ENCODE results near the gene DLG2.

DLG2 gene

DNA sequence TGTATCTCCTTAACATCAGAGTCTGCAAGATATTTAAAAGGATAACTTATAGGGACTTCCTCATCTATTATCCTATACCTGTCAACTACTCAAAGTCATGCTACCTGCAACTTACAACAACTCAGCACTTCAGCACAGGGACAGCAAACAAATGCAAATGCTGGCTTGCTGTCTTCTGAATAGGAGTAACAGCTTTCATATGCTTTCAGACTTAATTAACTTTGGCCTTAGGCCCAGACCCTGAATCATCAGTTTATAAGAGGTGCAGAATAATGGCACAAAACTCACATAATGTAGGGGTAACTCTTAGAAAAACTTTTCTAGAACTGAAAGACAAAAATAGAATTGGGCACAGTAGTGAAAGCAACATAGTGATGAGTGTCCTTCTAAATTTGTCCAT lies 953.4 kb downstream of the DLG2 start:
- no peaks in the 10 kb centered on the region for H3K36me3 ChIP-seq (ENCODE audit: control insufficient read depth, insufficient read depth, low read length)
- no peaks in the 10 kb centered on the region for H3K27me3 ChIP-seq (ENCODE audit: control insufficient read depth, insufficient read depth, low read length)
- H3K9me3 ChIP-seq (ENCODE audit: control insufficient read depth, insufficient read depth, low read length) = no peaks in the 10 kb centered on the region
- no peak overlapping the region for H3K27ac ChIP-seq (ENCODE audit: low read length)
- no peak overlapping the region for H3K4me3 ChIP-seq (ENCODE audit: low read length)
- H3K4me1 ChIP-seq (ENCODE audit: control insufficient read depth, insufficient read depth, low read length) = no peaks in the 10 kb centered on the region; the same call in 1 of the 2 replicates
- DNase-seq (ENCODE audit: low read depth, low spot score) = no peak

DNA sequence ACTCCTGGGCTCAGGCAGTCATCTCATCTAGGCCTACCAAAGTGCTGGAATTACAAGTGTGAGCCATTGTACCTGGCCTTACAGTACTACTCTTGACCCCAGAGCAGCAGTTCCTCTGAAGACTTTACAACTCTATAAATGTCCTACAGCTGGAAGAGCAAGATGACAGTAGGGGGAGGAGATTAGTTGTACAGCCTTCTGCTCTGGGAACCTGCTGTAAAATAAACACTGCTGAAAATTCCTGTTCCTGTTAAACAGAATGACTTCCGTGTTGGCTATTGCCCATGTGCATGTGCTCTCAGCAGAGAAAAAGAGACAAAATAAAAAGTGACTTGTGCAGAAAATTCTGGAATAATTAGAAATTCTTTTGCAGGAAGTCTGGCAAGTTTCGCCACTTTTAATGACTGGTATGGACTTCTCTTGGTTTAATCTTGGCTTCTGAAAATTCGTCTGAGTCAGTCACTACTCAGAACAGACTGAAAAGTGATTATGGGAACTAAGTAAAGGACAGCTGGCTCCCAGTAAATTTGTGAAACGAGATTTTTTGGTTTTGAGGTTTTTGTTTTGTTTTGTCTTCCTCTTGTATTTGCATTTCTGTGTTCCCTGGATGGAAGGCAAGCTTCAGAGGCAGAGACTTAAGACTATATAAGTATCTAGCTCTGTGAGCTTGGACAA lies 955.7 kb downstream of the DLG2 start:
- no peak overlapping the region for H3K27ac ChIP-seq (ENCODE audit: low read length)
- WGBS (ENCODE audit: insufficient coverage, insufficient read length) = no CpG with 5 or more reads among the region's 4 CpGs
- no peaks in the 10 kb centered on the region for H3K9me3 ChIP-seq (ENCODE audit: control insufficient read depth, insufficient read depth, low read length)

DNA sequence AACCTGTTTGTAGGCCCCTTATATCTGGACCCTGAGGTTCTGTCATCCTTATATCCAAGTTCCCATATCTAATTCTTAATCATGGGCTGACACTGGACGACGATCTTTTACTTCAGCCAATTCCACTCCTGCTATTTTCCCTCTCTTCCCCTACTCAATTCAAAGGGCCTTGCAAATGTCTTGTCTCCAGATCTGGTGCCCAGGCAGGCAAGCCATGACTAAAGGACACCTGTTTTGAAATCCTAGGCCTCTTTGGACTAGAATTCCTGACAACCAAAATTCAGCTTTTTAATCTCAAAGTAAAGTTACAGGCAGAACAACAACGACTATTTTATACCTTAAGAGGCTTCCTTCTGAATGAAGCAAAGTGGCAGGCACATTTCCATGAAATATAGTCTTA lies 963.4 kb downstream of the DLG2 start:
- Histone ChIP-seq H3K9me3 (ENCODE audit: control insufficient read depth, insufficient read depth, low read length) (no peaks in the 10 kb centered on the region), H3K36me3 (ENCODE audit: control insufficient read depth, insufficient read depth, low read length) (no peaks in the 10 kb centered on the region), H3K27ac (ENCODE audit: low read length) (no peak overlapping the region), H3K4me1 (ENCODE audit: control insufficient read depth, insufficient read depth, low read length) (no peaks in the 10 kb centered on the region), H3K4me3 (ENCODE audit: low read length) (no peak overlapping the region), H3K27me3 (ENCODE audit: control insufficient read depth, insufficient read depth, low read length) (no peaks in the 10 kb centered on the region)
- WGBS (ENCODE audit: insufficient coverage, insufficient read length) = no CpG with 5 or more reads among the region's 3 CpGs
- no peak for DNase-seq (ENCODE audit: low read depth, low spot score)

More for the DNA sequence above, 955.7 kb downstream of the DLG2 start:
- no peak for DNase-seq (ENCODE audit: low read depth, low spot score)
- Histone ChIP-seq H3K36me3 (ENCODE audit: control insufficient read depth, insufficient read depth, low read length) (no peaks in the 10 kb centered on the region), H3K27me3 (ENCODE audit: control insufficient read depth, insufficient read depth, low read length) (no peaks in the 10 kb centered on the region), H3K4me1 (ENCODE audit: control insufficient read depth, insufficient read depth, low read length) (no peaks in the 10 kb centered on the region; the same call in 1 of the 2 replicates), H3K4me3 (ENCODE audit: low read length) (no peak overlapping the region)

DNA sequence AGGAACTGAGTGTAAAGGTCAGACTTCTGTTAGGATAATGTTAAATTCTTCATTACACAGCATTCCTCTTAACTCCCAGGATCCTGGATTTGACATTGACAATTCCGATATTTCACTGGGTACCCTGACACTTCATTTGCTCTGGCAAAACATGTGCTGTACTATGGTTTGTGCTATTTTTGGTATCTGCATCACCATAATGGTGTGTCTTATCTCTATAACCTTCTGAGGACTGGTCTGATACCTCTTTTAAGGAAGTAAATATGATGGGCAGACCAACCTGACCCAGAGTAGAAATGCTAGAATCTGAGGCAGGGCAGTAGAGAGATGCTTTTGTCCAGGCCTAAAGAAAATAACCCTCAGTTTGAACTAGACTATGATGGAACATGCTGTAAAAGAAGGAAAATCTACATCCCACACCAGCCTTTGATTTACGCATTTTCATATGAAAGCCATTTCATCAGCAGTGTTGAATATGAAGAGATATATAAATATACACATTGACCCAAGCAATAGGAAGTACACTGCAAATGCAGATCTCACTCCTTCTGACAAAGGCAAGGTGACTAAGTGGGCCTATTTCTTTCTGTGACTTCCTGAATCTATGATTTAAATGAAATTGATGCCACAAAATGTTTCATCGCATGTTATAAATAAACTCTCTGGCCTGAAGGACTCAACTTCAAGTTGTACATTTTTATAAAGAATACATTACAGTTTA lies 966.7 kb downstream of the DLG2 start:
- Histone ChIP-seq H3K4me1 (ENCODE audit: control insufficient read depth, insufficient read depth, low read length) (no peaks in the 10 kb centered on the region; the same call in 1 of the 2 replicates), H3K27me3 (ENCODE audit: control insufficient read depth, insufficient read depth, low read length) (no peaks in the 10 kb centered on the region), H3K27ac (ENCODE audit: low read length) (no peak overlapping the region), H3K4me3 (ENCODE audit: low read length) (no peak overlapping the region), H3K9me3 (ENCODE audit: control insufficient read depth, insufficient read depth, low read length) (no peaks in the 10 kb centered on the region), H3K36me3 (ENCODE audit: control insufficient read depth, insufficient read depth, low read length) (no peaks in the 10 kb centered on the region)
- WGBS (ENCODE audit: insufficient coverage, insufficient read length) = no CpG with 5 or more reads among the region's 3 CpGs
- DNase-seq (ENCODE audit: low read depth, low spot score) = no peak

DNA sequence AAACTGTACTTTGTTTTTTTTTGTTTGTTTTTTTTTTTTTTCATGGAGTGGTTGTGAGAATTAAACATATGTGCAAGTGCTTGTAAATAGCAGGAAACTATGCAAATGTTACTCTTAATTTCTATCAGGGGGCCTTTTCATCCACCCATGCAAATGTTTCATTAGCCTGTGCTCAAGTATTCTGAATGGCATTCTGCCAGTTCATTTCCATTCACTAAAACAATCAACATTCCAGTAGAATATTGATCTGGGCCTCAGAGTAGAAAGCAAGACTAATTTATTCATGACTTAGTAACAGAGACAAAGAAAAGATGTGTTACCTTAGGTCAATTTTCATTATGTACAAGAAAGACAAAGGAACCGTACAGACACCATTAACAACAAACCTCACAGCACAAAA lies 971.4 kb downstream of the DLG2 start:
- Histone ChIP-seq H3K27me3 (ENCODE audit: control insufficient read depth, insufficient read depth, low read length) (no peaks in the 10 kb centered on the region), H3K27ac (ENCODE audit: low read length) (no peak overlapping the region), H3K4me3 (ENCODE audit: low read length) (no peak overlapping the region), H3K9me3 (ENCODE audit: control insufficient read depth, insufficient read depth, low read length) (no peaks in the 10 kb centered on the region), H3K4me1 (ENCODE audit: control insufficient read depth, insufficient read depth, low read length) (no peaks in the 10 kb centered on the region; the same call in 1 of the 2 replicates), H3K36me3 (ENCODE audit: control insufficient read depth, insufficient read depth, low read length) (no peaks in the 10 kb centered on the region)
- WGBS (ENCODE audit: insufficient coverage, insufficient read length) = no CpG with 5 or more reads among the region's 1 CpG
- DNase-seq (ENCODE audit: low read depth, low spot score) = no peak

DNA sequence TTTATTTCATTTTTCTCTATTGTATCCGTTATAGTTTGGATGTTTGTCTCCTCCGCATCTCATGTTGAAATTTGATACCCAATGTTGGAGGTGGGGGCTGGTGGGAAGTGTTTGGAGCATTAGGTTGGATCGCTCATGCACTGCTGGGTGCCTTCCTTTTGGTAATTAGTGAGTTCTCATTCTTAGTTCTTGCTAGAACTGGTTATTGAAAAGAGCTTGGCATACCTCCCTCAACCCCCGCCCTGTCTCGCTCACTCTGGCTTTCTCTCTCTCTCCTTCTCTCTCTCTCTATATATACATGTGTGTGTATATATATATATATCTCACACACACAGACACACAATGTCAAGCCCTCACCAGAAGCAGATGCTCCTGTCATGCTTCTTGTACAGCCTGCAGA lies 978.7 kb downstream of the DLG2 start:
- DNase-seq (ENCODE audit: low read depth, low spot score) = peak; percentile 13
- Histone ChIP-seq H3K9me3 (ENCODE audit: control insufficient read depth, insufficient read depth, low read length) (no peaks in the 10 kb centered on the region), H3K36me3 (ENCODE audit: control insufficient read depth, insufficient read depth, low read length) (no peaks in the 10 kb centered on the region), H3K4me3 (ENCODE audit: low read length) (no peak overlapping the region), H3K27ac (ENCODE audit: low read length) (no peak overlapping the region), H3K27me3 (ENCODE audit: control insufficient read depth, insufficient read depth, low read length) (no peaks in the 10 kb centered on the region), H3K4me1 (ENCODE audit: control insufficient read depth, insufficient read depth, low read length) (peaks cover 2% of the 10 kb centered on the region; the same call in 1 of the 2 replicates)
- no CpG with 5 or more reads among the region's 5 CpGs for WGBS (ENCODE audit: insufficient coverage, insufficient read length)

DNA sequence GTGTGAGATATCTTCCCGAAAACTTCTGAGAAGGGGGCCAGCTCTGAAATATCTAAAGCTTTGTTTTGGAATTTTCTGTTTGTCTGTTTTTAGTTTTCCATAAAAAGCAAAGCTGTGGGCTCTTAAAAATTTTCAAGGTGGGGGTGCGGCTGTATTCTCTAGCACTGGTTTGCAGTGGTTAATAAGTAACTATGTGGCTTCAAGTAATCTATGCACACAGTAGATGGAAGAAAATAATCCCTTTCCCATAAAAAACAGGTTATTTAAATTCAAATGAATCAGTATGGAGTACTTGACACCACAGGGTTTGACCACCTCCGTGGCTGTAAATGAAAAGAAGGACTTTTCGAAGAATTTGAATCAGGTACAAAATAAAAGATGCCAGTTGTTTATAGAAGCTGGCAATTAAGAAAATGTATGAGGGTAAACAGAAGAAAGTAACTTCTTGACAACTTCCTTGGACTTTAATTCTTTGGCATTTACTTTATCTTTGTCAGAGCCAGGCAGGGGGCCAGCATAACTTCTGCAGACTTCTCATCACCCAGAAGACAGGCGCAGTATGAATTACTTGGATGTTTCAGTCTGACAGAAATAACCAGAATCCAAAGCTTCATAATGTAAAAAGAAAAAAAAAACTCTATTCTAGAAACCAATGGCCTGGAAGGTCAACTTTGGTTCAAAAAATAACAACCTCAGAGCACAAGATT lies 981.0 kb downstream of the DLG2 start:
- no peak overlapping the region for H3K27ac ChIP-seq (ENCODE audit: low read length)
- no peaks in the 10 kb centered on the region for H3K9me3 ChIP-seq (ENCODE audit: control insufficient read depth, insufficient read depth, low read length)
- DNase-seq (ENCODE audit: low read depth, low spot score) = no peak
- WGBS (ENCODE audit: insufficient coverage, insufficient read length) = no CpG with 5 or more reads among the region's 5 CpGs
- peaks cover 2% of the 10 kb centered on the region; the same call in 1 of the 2 replicates for H3K4me1 ChIP-seq (ENCODE audit: control insufficient read depth, insufficient read depth, low read length)
- no peaks in the 10 kb centered on the region for H3K27me3 ChIP-seq (ENCODE audit: control insufficient read depth, insufficient read depth, low read length)
- no peak overlapping the region for H3K4me3 ChIP-seq (ENCODE audit: low read length)
- H3K36me3 ChIP-seq (ENCODE audit: control insufficient read depth, insufficient read depth, low read length) = no peaks in the 10 kb centered on the region

DNA sequence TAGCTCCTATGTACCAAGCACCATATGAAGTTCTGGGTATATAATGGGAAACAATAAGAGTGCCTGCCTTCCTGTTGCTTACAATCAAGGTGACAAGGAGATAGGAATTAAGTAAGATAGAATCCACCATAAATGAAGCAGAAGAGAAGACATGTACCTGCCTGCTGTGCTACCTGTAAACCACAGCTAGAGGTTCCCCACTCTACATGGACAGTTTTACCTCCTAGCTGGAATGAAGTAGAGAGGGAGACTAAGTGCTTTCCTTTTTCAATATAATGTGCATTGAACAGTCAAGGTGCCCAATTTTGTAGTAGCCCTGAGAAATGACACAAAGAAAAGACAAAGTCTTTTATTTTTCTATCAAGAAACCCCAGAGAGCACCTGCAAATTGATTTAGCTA lies 984.6 kb downstream of the DLG2 start:
- DNase-seq (ENCODE audit: low read depth, low spot score) = no peak
- no peaks in the 10 kb centered on the region for H3K27me3 ChIP-seq (ENCODE audit: control insufficient read depth, insufficient read depth, low read length)
- no peaks in the 10 kb centered on the region for H3K9me3 ChIP-seq (ENCODE audit: control insufficient read depth, insufficient read depth, low read length)
- H3K4me1 ChIP-seq (ENCODE audit: control insufficient read depth, insufficient read depth, low read length) = no peaks in the 10 kb centered on the region
- H3K27ac ChIP-seq (ENCODE audit: low read length) = no peak overlapping the region
- no peak overlapping the region for H3K4me3 ChIP-seq (ENCODE audit: low read length)
- H3K36me3 ChIP-seq (ENCODE audit: control insufficient read depth, insufficient read depth, low read length) = no peaks in the 10 kb centered on the region

DNA sequence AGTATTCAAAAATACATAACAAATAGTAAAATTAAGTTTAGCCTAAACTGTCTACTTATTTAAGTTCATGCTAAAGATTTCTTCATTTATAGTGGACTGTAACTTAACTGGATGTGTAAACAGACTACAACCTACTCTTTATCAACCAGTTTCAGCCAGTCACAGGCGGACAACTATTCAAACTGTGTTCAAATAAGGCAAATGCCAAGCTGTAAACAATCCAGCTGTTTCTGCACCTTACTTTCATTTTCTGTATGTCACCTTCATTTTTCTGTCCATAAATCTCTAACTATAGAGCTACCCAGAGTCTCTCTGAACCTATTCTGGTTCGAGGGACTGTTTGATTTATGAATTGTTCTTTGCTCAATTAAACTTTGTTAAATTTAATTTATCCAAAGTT lies 992.8 kb downstream of the DLG2 start:
- no CpG with 5 or more reads among the region's 2 CpGs for WGBS (ENCODE audit: insufficient coverage, insufficient read length)
- Histone ChIP-seq H3K27ac (ENCODE audit: low read length) (no peak overlapping the region), H3K4me3 (ENCODE audit: low read length) (no peak overlapping the region), H3K4me1 (ENCODE audit: control insufficient read depth, insufficient read depth, low read length) (no peaks in the 10 kb centered on the region), H3K36me3 (ENCODE audit: control insufficient read depth, insufficient read depth, low read length) (no peaks in the 10 kb centered on the region), H3K27me3 (ENCODE audit: control insufficient read depth, insufficient read depth, low read length) (no peaks in the 10 kb centered on the region), H3K9me3 (ENCODE audit: control insufficient read depth, insufficient read depth, low read length) (no peaks in the 10 kb centered on the region)
- no peak for DNase-seq (ENCODE audit: low read depth, low spot score)

DNA sequence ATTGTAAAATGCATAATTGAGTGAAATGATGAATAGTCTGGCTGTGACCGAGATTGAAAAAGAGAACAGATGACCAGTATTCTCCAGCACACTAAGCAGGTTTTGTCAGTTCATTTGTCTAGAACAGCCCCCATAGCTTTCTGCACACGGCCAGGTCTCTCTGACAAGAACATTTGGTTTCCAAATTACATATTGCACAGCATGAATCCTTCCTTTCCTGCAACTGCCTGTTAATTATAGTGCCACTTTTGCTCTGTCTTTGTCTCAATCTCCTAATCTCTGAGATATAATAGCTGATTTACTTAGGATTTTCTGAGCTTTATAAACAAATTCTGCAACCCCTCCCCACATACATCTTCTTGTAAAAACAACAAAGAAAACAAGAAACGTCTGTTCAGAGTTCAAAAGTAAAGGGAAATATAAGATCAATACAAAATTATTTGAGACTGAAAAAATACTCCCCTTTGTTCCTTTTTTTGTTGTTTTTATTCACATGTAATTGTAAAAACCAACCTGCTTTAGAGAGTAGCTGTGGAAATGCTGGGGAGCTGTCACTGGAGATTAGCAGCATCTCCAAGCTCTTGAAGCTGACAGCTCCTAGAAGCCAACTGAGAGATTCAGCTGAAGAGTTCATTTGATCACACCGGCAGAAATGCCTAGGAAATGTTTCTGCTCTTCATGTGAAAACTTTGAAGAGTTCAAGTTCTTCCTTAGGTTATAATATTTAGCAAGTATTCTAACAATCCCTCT lies 998.1 kb downstream of the DLG2 start:
- Histone ChIP-seq H3K9me3 (ENCODE audit: control insufficient read depth, insufficient read depth, low read length) (no peaks in the 10 kb centered on the region), H3K4me1 (ENCODE audit: control insufficient read depth, insufficient read depth, low read length) (no peaks in the 10 kb centered on the region), H3K4me3 (ENCODE audit: low read length) (no peak overlapping the region), H3K27ac (ENCODE audit: low read length) (no peak overlapping the region), H3K27me3 (ENCODE audit: control insufficient read depth, insufficient read depth, low read length) (no peaks in the 10 kb centered on the region), H3K36me3 (ENCODE audit: control insufficient read depth, insufficient read depth, low read length) (no peaks in the 10 kb centered on the region)
- WGBS (ENCODE audit: insufficient coverage, insufficient read length) = no CpG with 5 or more reads among the region's 4 CpGs
- no peak for DNase-seq (ENCODE audit: low read depth, low spot score)

Measured in iPS DF 6.9 (cell line).